Suprapubic skin (tissue), 4 donors: ENCODE measurements around the gene TOMM40.

Experiments
- CTCF ChIP-seq, 2 donors: fragments of 200-600 bp in 1 of 2; fragments of 450-650 bp in 1 of 2; sonication (generic) in 1 of 2; IDR thresholded peaks; one replicate each; pipeline ENCODE4 v1.5.1; 2016 to 2019; ENCODE audit warnings: antibody characterized with exemption in 2 of 2, mild to moderate bottlenecking in 1 of 2, moderate library complexity in 1 of 2
- POLR2A ChIP-seq, 2 donors: fragments of 450-650 bp; IDR thresholded peaks; one replicate each; pipeline ENCODE4 v1.6.1; 2017; ENCODE audit warnings: antibody characterized with exemption in 2 of 2, mild to moderate bottlenecking in 2 of 2, moderate library complexity in 2 of 2
- POLR2AphosphoS5 ChIP-seq, 3 donors: sonication (generic); formaldehyde crosslinking; IDR thresholded peaks; one replicate each; pipeline ENCODE4 v1.6.1; 2017; ENCODE audit warnings: antibody characterized with exemption in 3 of 3

- TF ChIP-seq CTCF (IDR thresholded peaks at IDR 0.05), result no peak
- no peak for TF ChIP-seq POLR2AphosphoS5 (IDR thresholded peaks at IDR 0.05)
- no peak for TF ChIP-seq POLR2A (IDR thresholded peaks at IDR 0.05)
These were observed 14.5 kb downstream of the TOMM40 start, which contains the start of gene APOE for GRCh38 chr19:44905437-44906160.
